ENCODE results near the gene GPATCH8. TPM values are rescaled to one million over a fixed set of nuclear protein-coding genes. Genes with fewer than 3 reads are reported as not detected.
A peak's percentile ranks its signal among the peaks of the same experiment; 100 is the strongest.

GPATCH8 gene
- total RNA-seq, 1 donor from 2014 or later = 52.6 TPM

DNA sequence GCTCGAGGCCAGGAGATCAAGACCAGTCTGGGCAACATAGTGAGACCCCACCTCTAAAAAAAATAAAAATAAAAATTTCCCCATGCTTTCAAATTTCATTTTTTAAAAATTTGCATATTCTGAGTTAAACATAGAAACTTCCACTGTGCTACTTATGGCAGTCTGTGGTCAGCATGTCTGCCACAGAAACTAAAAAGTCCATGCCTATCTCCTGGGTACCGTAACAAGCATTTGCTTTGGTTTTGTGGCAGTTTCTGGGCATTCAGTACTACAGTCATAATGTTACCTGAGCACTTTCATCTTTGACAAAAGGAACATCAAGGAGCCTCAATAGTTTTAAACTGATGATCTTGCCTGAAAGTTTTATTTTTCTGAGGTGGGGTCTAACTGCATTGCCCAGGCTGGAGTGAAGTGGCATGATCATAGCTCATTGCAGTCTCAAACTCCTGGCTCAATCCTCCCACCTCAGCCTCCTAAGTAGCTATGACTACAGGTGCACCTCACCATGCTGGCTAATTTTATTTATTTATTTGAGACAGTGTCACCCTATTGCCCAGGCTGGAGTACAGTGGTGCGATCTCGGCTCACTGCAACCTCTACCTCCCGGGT lies 100.5 kb downstream of the GPATCH8 start:
- TF ChIP-seq, protein P1, sequence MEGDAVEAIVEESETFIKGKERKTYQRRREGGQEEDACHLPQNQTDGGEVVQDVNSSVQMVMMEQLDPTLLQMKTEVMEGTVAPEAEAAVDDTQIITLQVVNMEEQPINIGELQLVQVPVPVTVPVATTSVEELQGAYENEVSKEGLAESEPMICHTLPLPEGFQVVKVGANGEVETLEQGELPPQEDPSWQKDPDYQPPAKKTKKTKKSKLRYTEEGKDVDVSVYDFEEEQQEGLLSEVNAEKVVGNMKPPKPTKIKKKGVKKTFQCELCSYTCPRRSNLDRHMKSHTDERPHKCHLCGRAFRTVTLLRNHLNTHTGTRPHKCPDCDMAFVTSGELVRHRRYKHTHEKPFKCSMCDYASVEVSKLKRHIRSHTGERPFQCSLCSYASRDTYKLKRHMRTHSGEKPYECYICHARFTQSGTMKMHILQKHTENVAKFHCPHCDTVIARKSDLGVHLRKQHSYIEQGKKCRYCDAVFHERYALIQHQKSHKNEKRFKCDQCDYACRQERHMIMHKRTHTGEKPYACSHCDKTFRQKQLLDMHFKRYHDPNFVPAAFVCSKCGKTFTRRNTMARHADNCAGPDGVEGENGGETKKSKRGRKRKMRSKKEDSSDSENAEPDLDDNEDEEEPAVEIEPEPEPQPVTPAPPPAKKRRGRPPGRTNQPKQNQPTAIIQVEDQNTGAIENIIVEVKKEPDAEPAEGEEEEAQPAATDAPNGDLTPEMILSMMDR (IDR thresholded peaks at IDR 0.05) = no peak
- no peaks in the 10 kb centered on the region for H3K27me3 Mint-ChIP-seq (ENCODE audit: unreplicated experiment)
- no peak for DNase-seq (ENCODE audit: extremely low spot score, unreplicated experiment)
- peaks cover 43% of the 10 kb centered on the region for H3K36me3 Mint-ChIP-seq (ENCODE audit: unreplicated experiment)
- H3K4me3 Mint-ChIP-seq (ENCODE audit: unreplicated experiment) = no peak overlapping the region
- H3K4me1 Mint-ChIP-seq (ENCODE audit: unreplicated experiment) = no peaks in the 10 kb centered on the region
- no peaks in the 10 kb centered on the region for H3K9me3 Mint-ChIP-seq (ENCODE audit: unreplicated experiment)
- H3K27ac Mint-ChIP-seq (ENCODE audit: unreplicated experiment) = no peak overlapping the region

DNA sequence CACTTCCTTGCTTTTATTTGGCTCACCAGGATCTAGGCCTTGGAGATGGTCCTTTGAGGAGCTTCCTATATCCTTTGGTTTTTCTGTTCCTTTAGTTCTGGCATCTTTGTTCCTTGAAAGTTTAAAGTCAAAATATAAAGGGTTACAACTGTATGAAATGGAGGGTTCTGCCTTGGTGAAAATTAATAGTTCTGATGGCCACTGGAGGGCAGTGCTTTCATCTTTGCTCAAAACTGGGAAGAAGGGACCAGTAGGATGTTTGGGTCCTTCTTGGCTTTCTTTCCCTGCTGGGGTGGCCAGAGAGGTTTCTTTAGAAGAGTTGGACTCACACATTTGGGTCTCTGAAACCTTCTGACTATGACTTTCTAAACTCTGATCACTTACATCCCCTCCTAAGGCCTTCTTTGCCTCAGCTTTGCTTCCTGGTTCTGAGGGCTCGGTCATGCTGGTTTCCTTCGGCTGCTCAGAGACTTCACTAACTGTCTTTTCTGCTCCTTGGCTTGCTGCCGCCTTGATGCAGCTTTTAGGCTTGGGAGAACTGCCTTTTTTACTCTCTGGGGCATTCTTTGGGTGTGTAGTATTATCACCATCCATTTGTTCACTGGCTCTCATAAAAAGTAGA lies 102.9 kb downstream of the GPATCH8 start:
- no peak overlapping the region for H3K4me3 Mint-ChIP-seq (ENCODE audit: unreplicated experiment)
- no peak for DNase-seq (ENCODE audit: extremely low spot score, unreplicated experiment)
- peaks cover 50% of the 10 kb centered on the region for H3K36me3 Mint-ChIP-seq (ENCODE audit: unreplicated experiment)
- TF ChIP-seq, protein P1 (IDR thresholded peaks at IDR 0.05) = peak; percentile 63
- H3K27ac Mint-ChIP-seq (ENCODE audit: unreplicated experiment) = no peak overlapping the region
- no peaks in the 10 kb centered on the region for H3K27me3 Mint-ChIP-seq (ENCODE audit: unreplicated experiment)
- no peaks in the 10 kb centered on the region for H3K9me3 Mint-ChIP-seq (ENCODE audit: unreplicated experiment)
- H3K4me1 Mint-ChIP-seq (ENCODE audit: unreplicated experiment) = no peaks in the 10 kb centered on the region

DNA sequence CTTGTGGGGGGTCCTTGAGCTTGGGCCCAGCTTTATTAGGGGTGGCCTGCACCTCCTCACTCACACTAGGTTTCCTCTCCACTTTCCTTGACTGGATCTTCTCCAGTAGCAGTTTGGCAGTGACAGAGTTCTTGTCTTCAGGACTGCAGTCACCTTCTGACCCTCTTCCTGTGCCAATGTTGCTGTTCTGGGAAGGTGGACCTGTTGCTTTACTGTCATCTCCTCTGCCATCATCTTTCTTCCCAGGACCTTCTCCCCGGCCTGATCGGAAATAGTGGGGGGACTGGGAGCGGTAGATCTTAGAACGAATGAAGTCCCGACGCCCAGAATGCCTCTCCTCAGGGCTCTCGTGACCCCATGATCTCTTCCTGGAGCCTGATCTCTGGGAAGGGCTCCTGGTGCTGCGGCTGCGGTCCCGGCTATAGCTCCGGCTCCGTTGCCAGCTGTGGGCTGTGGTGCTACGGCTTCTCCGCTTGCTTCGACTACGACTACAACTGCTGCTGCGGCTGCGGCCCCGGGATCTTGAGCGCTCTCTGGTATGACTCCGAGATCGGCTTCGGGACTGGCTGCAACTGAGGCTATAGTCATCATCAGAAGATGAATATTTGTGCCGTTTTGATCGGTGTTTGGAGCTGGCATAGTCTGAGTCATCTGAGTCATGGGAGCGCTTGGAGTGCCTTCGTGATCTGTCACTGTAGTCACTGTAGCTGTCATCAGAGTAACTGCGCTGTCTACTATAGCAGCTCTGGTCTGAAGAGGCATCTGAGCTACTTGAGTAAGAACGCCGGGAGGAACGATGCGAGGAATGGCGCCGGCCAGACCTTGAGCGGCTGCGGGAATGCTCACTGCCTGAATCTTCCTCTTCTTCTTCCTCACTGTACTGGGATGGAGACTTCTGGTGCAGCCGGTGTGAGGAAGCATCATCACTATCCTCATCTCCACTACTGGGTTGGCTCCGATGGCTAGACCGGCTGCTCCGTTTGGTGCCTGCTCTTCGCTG lies 104.2 kb downstream of the GPATCH8 start:
- Mint-ChIP-seq H3K36me3 (ENCODE audit: unreplicated experiment) (peaks cover 45% of the 10 kb centered on the region), H3K4me1 (ENCODE audit: unreplicated experiment) (no peaks in the 10 kb centered on the region), H3K27ac (ENCODE audit: unreplicated experiment) (no peak overlapping the region), H3K4me3 (ENCODE audit: unreplicated experiment) (no peak overlapping the region), H3K9me3 (ENCODE audit: unreplicated experiment) (no peaks in the 10 kb centered on the region), H3K27me3 (ENCODE audit: unreplicated experiment) (no peaks in the 10 kb centered on the region)
- DNase-seq (ENCODE audit: extremely low spot score, unreplicated experiment) = no peak
- TF ChIP-seq, protein P1 (IDR thresholded peaks at IDR 0.05) = no peak

DNA sequence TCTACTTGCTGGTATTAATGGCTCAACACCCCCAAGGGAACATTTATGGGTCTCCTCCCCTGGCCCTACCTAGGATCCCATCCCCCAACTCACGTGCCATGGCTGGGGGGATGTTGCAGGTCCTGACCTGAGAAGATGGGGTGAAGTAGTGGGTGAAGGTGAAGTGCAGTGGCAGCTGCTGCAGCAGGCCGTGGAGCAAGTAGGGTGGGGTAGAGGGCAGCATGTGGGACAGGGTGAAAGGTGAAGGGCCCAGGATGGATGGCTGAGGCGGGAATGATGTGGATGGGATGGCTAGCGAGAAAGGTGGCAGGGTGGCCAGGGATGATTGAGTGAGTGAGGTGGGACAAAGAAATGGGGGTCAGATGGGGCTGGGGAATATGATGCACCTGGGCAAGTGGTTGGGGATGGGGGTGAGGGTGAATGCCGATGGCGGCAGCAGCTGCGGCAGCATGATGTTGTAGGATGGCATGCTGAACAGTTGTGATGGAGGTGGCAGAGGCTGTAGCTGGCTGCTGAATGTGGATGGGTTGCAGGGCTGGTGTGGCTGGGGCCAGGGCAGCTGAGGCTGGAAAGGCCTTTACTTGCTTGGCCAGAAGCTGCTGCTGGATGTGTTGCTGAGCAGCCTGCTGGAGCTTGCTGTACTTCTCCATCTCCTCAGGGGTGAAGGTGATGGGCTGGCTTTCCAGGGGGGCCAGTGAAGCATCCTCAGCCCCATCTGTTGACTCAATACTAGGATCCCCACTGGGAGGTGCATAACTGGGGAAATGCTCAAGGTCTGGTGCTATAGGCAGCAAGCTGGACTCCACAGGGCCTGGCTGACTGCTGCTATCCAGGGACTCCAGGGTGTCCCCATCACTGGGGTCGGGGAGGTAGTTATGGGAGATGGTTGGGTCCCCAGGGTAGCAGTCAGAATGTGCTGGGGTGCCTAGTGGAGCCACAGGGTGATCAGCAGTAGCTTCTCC lies 105.4 kb downstream of the GPATCH8 start:
- H3K36me3 Mint-ChIP-seq (ENCODE audit: unreplicated experiment) = peaks cover 42% of the 10 kb centered on the region
- no peak for DNase-seq (ENCODE audit: extremely low spot score, unreplicated experiment)

More for the DNA sequence above, 105.4 kb downstream of the GPATCH8 start:
- Mint-ChIP-seq H3K4me3 (ENCODE audit: unreplicated experiment) (no peak overlapping the region), H3K27ac (ENCODE audit: unreplicated experiment) (no peak overlapping the region), H3K9me3 (ENCODE audit: unreplicated experiment) (no peaks in the 10 kb centered on the region), H3K4me1 (ENCODE audit: unreplicated experiment) (no peaks in the 10 kb centered on the region), H3K27me3 (ENCODE audit: unreplicated experiment) (no peaks in the 10 kb centered on the region)
- TF ChIP-seq, protein P1 (IDR thresholded peaks at IDR 0.05) = no peak

Measured in osteocyte (in vitro differentiated cells).